ENCODE measurements around the gene CGB8. TPM values are rescaled to one million over a fixed set of nuclear protein-coding genes. Genes with fewer than 3 reads are reported as not detected.
A peak's percentile ranks its signal among the peaks of the same experiment; 100 is the strongest.

Gene CGB8
- total RNA-seq, 4 donors from 2014 or later: not detected

DNA sequence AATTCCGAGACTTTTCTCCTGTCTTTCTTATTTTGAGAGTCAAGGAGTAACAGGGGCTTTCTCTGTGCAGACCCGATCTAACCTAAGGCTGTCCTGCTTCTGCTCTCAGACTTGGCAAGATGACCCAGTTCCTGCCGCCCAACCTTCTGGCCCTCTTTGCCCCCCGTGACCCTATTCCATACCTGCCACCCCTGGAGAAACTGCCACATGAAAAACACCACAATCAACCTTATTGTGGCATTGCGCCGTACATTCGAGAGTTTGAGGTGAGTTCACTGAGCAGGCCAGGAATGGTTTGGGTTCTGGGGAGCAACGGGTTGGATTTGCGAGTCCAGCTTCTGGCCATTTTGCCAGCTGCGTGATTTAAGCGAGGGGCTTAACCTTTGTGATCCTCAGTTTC, 37.4 kb upstream of the CGB8 start:
- Histone ChIP-seq H3K27ac (peak overlapping the region in 3 of 4 donors; percentile 84 to 95 (median 90)), H3K36me3 (peaks cover 2 to 41% (median 16%) of the 10 kb centered on the region in 3 donors), H3K27me3 (no peaks in the 10 kb centered on the region), H3K4me3 (peak overlapping the region; percentile 71 to 98 (median 90)), H3K4me1 (peaks cover 0 to 38% (median 18%) of the 10 kb centered on the region in 4 donors), H3K9me3 (no peaks in the 10 kb centered on the region)
- 45 to 51% methylated on average over 11 of the region's 11 CpGs for WGBS, 2 donors
- DNase-seq (ENCODE audit: low spot score in 2 of 2): no peak
- no peak for TF ChIP-seq EP300 (IDR thresholded peaks at IDR 0.05)
- TF ChIP-seq CTCF (IDR thresholded peaks at IDR 0.05): no peak
- TF ChIP-seq POLR2A (IDR thresholded peaks at IDR 0.05): no peak

GRCh38 chr19:49085868-49086232, 36.9 kb upstream of the CGB8 start:
- no peak for TF ChIP-seq CTCF (IDR thresholded peaks at IDR 0.05)
- TF ChIP-seq EP300 (IDR thresholded peaks at IDR 0.05): no peak
- TF ChIP-seq POLR2A (IDR thresholded peaks at IDR 0.05): no peak
- 1% methylated on average over 14 of the region's 14 CpGs for WGBS, 2 donors
- H3K4me1 ChIP-seq: peaks cover 0 to 38% (median 18%) of the 10 kb centered on the region in 4 donors

GRCh38 chr19:49085020-49085867, 36.3 kb upstream of the CGB8 start, which contains the start of gene SNRNP70:
Gene SNRNP70, plus strand, starts transcription at chr19:49085451. Its CDS starts 964 bp downstream, at chr19:49086415.
- WGBS, 2 donors: 1% methylated on average over 43 to 70 of the region's 89 CpGs
- H3K36me3 ChIP-seq: peaks cover 0 to 31% (median 6%) of the 10 kb centered on the region in 3 donors
- peak within 1 kb of the TSS; percentile 71 to 98 (median 90) for H3K4me3 ChIP-seq
- H3K9me3 ChIP-seq: no peaks in the 10 kb centered on the region
- peaks cover 0 to 38% (median 18%) of the 10 kb centered on the region in 4 donors for H3K4me1 ChIP-seq
- TF ChIP-seq EP300 (IDR thresholded peaks at IDR 0.05): peak; percentile 78 to 95
- peak; percentile 78 to 88 for TF ChIP-seq POLR2A (IDR thresholded peaks at IDR 0.05)
- TF ChIP-seq CTCF (IDR thresholded peaks at IDR 0.05): peak in 3 of 5 experiments; percentile 9 to 61 (median 59)
- DNase-seq (ENCODE audit: low spot score in 2 of 2): peak; percentile 95 to 97
- no peaks in the 10 kb centered on the region for H3K27me3 ChIP-seq
- H3K27ac ChIP-seq: peak within 1 kb of the TSS; percentile 75 to 95 (median 87)

More at GRCh38 chr19:49085868-49086232, 36.9 kb upstream of the CGB8 start:
- Histone ChIP-seq H3K36me3 (peaks cover 2 to 37% (median 12%) of the 10 kb centered on the region in 3 donors), H3K27me3 (no peaks in the 10 kb centered on the region), H3K9me3 (no peaks in the 10 kb centered on the region), H3K4me3 (peak overlapping the region; percentile 71 to 98 (median 90)), H3K27ac (peak overlapping the region; percentile 75 to 95 (median 87))
- DNase-seq (ENCODE audit: low spot score in 2 of 2): no peak

GRCh38 chr19:49084206-49085019, 35.5 kb upstream of the CGB8 start:
- Histone ChIP-seq H3K27ac (peak overlapping the region; percentile 75 to 95 (median 87)), H3K27me3 (no peaks in the 10 kb centered on the region), H3K4me1 (peaks cover 0 to 38% (median 18%) of the 10 kb centered on the region in 4 donors), H3K36me3 (peaks cover 0 to 24% (median 0%) of the 10 kb centered on the region in 3 donors), H3K9me3 (no peaks in the 10 kb centered on the region), H3K4me3 (peak overlapping the region; percentile 71 to 98 (median 90))
- TF ChIP-seq EP300 (IDR thresholded peaks at IDR 0.05) (no peak), POLR2A (IDR thresholded peaks at IDR 0.05) (no peak), CTCF (IDR thresholded peaks at IDR 0.05) (no peak)
- DNase-seq (ENCODE audit: low spot score in 2 of 2): peak in 1 of 2 donors; percentile 8
- WGBS, 2 donors: 69 to 70% methylated on average over 26 of the region's 26 CpGs
